Natural killer cell treated with Interleukin-12 subunit alpha and Interleukin-12 subunit beta and Interleukin-15 and Interleukin-18, amount 100 ng/mL, for 72 hours (primary cell): Measurements from ENCODE around the gene LCAT. TPM values are rescaled to one million over a fixed set of nuclear protein-coding genes. Genes with fewer than 3 reads are reported as not detected.
"Not testable (repeated sequence)": the region's sequence is repeated elsewhere in the genome, so short reads cannot be mapped to it uniquely, and the experiment has no call there.

Experiments
- ATAC-seq, 2 donors: fragments of 150-1000 bp; cut with Tn5 transposase in 1 of 2; sonication (Bioruptor Pico), chemical (Tn5 transposase) in 1 of 2; 2 replicates each; pipeline ENCODE4 v1.10.0; 2021
- DNase-seq: peaks from one replicate; pipeline ENCODE4 v3.0.0; 2022; ENCODE audit warnings: low spot score
- H3K27ac Mint-ChIP-seq, 2 donors: 1 replicate in 1 of 2; 2 replicates in 1 of 2; pipeline ENCODE4 v1.8.0; 2022; ENCODE audit warnings: mixed read lengths in 2 of 2, mild to moderate bottlenecking in 1 of 2, moderate library complexity in 1 of 2
- H3K27me3 Mint-ChIP-seq, 2 donors: 1 replicate in 1 of 2; 2 replicates in 1 of 2; pipeline ENCODE4 v1.8.0; 2022; ENCODE audit warnings: mixed read lengths in 2 of 2
- H3K36me3 Mint-ChIP-seq: one replicate; pipeline ENCODE4 v1.8.0; 2022; ENCODE audit warnings: mixed read lengths
- H3K4me1 Mint-ChIP-seq, 2 donors: 1 replicate in 1 of 2; 2 replicates in 1 of 2; pipeline ENCODE4 v1.8.0; 2022; ENCODE audit warnings: low read depth in 2 of 2, mixed read lengths in 2 of 2, mild to moderate bottlenecking in 1 of 2
- H3K4me3 Mint-ChIP-seq: one replicate; pipeline ENCODE4 v1.8.0; 2022; ENCODE audit warnings: mixed read lengths
- H3K9me3 Mint-ChIP-seq: 2 replicates; pipeline ENCODE4 v1.8.0; 2022; ENCODE audit warnings: mixed read lengths
- total RNA-seq, 2 donors: library from RNA; stranded (reverse); gene quantifications; one replicate each; pipeline ENCODE4 v1.2.3, GENCODE V29; 2022

LCAT gene
- total RNA-seq, 2 donors from 2014 or later = 11.4 to 44.7 TPM

GRCh38 chr16:67977005-67977404, 33.1 kb upstream of the LCAT start:
- H3K36me3 Mint-ChIP-seq = no peaks in the 10 kb centered on the region
- DNase-seq = no peak

GRCh38 chr16:67976205-67976604, 32.3 kb upstream of the LCAT start:
- Mint-ChIP-seq H3K27me3 (no peaks in the 10 kb centered on the region), H3K4me3 (no peak overlapping the region), H3K36me3 (no peaks in the 10 kb centered on the region), H3K27ac (no peak overlapping the region), H3K4me1 (no peaks in the 10 kb centered on the region), H3K9me3 (no peaks in the 10 kb centered on the region)
- ATAC-seq = no peak
- no peak for DNase-seq

More at GRCh38 chr16:67977005-67977404, 33.1 kb upstream of the LCAT start:
- ATAC-seq = no peak
- no peak overlapping the region for H3K4me3 Mint-ChIP-seq
- no peaks in the 10 kb centered on the region for H3K27me3 Mint-ChIP-seq
- H3K4me1 Mint-ChIP-seq = no peaks in the 10 kb centered on the region
- H3K27ac Mint-ChIP-seq = no peak overlapping the region
- no peaks in the 10 kb centered on the region for H3K9me3 Mint-ChIP-seq

- Mint-ChIP-seq H3K4me3 (no peak overlapping the region), H3K9me3 (no peaks in the 10 kb centered on the region), H3K4me1 (no peaks in the 10 kb centered on the region), H3K27ac (no peak overlapping the region), H3K27me3 (no peaks in the 10 kb centered on the region), H3K36me3 (no peaks in the 10 kb centered on the region)
- DNase-seq (no peak), ATAC-seq (no peak)
Observed at GRCh38 chr16:67975321-67976105, 31.6 kb upstream of the LCAT start.

- not testable (repeated sequence) for H3K36me3 Mint-ChIP-seq, ATAC-seq, H3K27me3 Mint-ChIP-seq, H3K27ac Mint-ChIP-seq, DNase-seq, H3K9me3 Mint-ChIP-seq, H3K4me3 Mint-ChIP-seq
- peaks cover 9 to 17% of the 10 kb centered on the region in 2 donors for H3K4me1 Mint-ChIP-seq
Observed at GRCh38 chr16:67972285-67972684, 28.4 kb upstream of the LCAT start.

- Mint-ChIP-seq H3K27ac (peak overlapping the region in 1 of 2 donors; percentile 33), H3K9me3 (no peaks in the 10 kb centered on the region), H3K4me1 (peaks cover 13 to 21% of the 10 kb centered on the region in 2 donors), H3K4me3 (no peak overlapping the region), H3K36me3 (no peaks in the 10 kb centered on the region), H3K27me3 (no peaks in the 10 kb centered on the region)
- no peak for DNase-seq
- ATAC-seq = no peak
Observed at GRCh38 chr16:67971111-67971510, 27.2 kb upstream of the LCAT start.

GRCh38 chr16:67969254-67970039, 25.5 kb upstream of the LCAT start:
- Mint-ChIP-seq H3K9me3 (no peaks in the 10 kb centered on the region), H3K27me3 (no peaks in the 10 kb centered on the region), H3K4me1 (peaks cover 13 to 21% of the 10 kb centered on the region in 2 donors), H3K4me3 (peak overlapping the region; percentile 97), H3K36me3 (no peaks in the 10 kb centered on the region), H3K27ac (peak overlapping the region; percentile 78 to 95)
- DNase-seq (no peak), ATAC-seq (no peak)

GRCh38 chr16:67968400-67969253, 24.7 kb upstream of the LCAT start, which contains the start of gene SLC12A4:
SLC12A4 (minus strand) TSS chr16:67968637; CDS start chr16:67968553, 84 bp downstream.
- H3K36me3 Mint-ChIP-seq = no peaks in the 10 kb centered on the region
- peaks cover 13 to 21% of the 10 kb centered on the region in 2 donors for H3K4me1 Mint-ChIP-seq
- H3K9me3 Mint-ChIP-seq = no peaks in the 10 kb centered on the region
- peak; percentile 94 to 96 for ATAC-seq
- DNase-seq = peak; percentile 92
- H3K27me3 Mint-ChIP-seq = no peaks in the 10 kb centered on the region
- peak within 1 kb of the TSS; percentile 89 to 95 for H3K27ac Mint-ChIP-seq
- H3K4me3 Mint-ChIP-seq = peak within 1 kb of the TSS; percentile 97

GRCh38 chr16:67967958-67968399, 24.1 kb upstream of the LCAT start:
- H3K27ac Mint-ChIP-seq = peak overlapping the region; percentile 85 to 89
- DNase-seq = no peak
- peak overlapping the region; percentile 97 for H3K4me3 Mint-ChIP-seq
- peaks cover 14 to 21% of the 10 kb centered on the region in 2 donors for H3K4me1 Mint-ChIP-seq
- no peaks in the 10 kb centered on the region for H3K9me3 Mint-ChIP-seq
- no peaks in the 10 kb centered on the region for H3K27me3 Mint-ChIP-seq
- no peaks in the 10 kb centered on the region for H3K36me3 Mint-ChIP-seq
- peak; percentile 25 to 40 for ATAC-seq

- Mint-ChIP-seq H3K9me3 (no peaks in the 10 kb centered on the region), H3K27me3 (no peaks in the 10 kb centered on the region), H3K4me1 (peaks cover 17 to 21% of the 10 kb centered on the region in 2 donors), H3K4me3 (peak overlapping the region; percentile 97), H3K27ac (peak overlapping the region; percentile 85 to 89), H3K36me3 (peaks cover 6% of the 10 kb centered on the region)
- DNase-seq = no peak
- ATAC-seq = peak in 1 of 2 donors; percentile 58
Observed at GRCh38 chr16:67967183-67967957, 23.4 kb upstream of the LCAT start.

- Mint-ChIP-seq H3K9me3 (no peaks in the 10 kb centered on the region), H3K27me3 (no peaks in the 10 kb centered on the region), H3K36me3 (peaks cover 6% of the 10 kb centered on the region), H3K4me1 (peaks cover 17 to 21% of the 10 kb centered on the region in 2 donors), H3K4me3 (peak overlapping the region; percentile 97), H3K27ac (peak overlapping the region; percentile 85 to 89)
- DNase-seq (no peak), ATAC-seq (no peak)
Observed at GRCh38 chr16:67966549-67967182, 22.7 kb upstream of the LCAT start.

GRCh38 chr16:67965668-67966548, 22.0 kb upstream of the LCAT start:
- DNase-seq (no peak), ATAC-seq (no peak)
- Mint-ChIP-seq H3K9me3 (no peaks in the 10 kb centered on the region), H3K36me3 (peaks cover 6% of the 10 kb centered on the region), H3K27ac (peak overlapping the region in 1 of 2 donors; percentile 49), H3K4me1 (peaks cover 17 to 21% of the 10 kb centered on the region in 2 donors), H3K4me3 (no peak overlapping the region), H3K27me3 (no peaks in the 10 kb centered on the region)
